Transverse colon (tissue), 4 donors: ENCODE results near the gene RPLP2.

Experiments used
- CTCF ChIP-seq, 5 experiments: fragments of 200-600 bp in 3 of 5; fragments of 450-650 bp in 2 of 5; sonication (generic) in 3 of 5; IDR thresholded peaks; 1 replicate in 2 of 5; 2 replicates in 3 of 5; pipeline ENCODE4 v1.5.1; 2016 to 2017; ENCODE audit warnings: antibody characterized with exemption in 5 of 5, inconsistent platforms in 3 of 5, mild to moderate bottlenecking in 2 of 5, moderate library complexity in 1 of 5
- POLR2AphosphoS5 ChIP-seq, 3 donors: sonication (generic); formaldehyde crosslinking; IDR thresholded peaks; one replicate each; pipeline ENCODE4 v1.6.1; 2016; ENCODE audit warnings: antibody characterized with exemption in 3 of 3

GRCh38 chr11:815675-816432, 6.1 kb downstream of the RPLP2 start:
- TF ChIP-seq CTCF (IDR thresholded peaks at IDR 0.05), result no peak
- no peak for TF ChIP-seq POLR2AphosphoS5 (IDR thresholded peaks at IDR 0.05)
